NOMO-1 treated with dmso at 0.1 percent for 144 hours (cell line): ENCODE results near the gene WWTR1.

Experiments
- DNase-seq: peaks from one replicate; lab custom pipeline; 2025; ENCODE audit not compliant: unreplicated experiment; lab: John Stamatoyannopoulos, UW

WWTR1 gene

GRCh38 chr3:149474250-149474817, 183.5 kb downstream of the WWTR1 start, which contains the start of gene TM4SF4:
Gene TM4SF4, plus strand, starts transcription at chr3:149474697. Its CDS starts 181 bp downstream, at chr3:149474878.
- DNase-seq: no peak

- peak; percentile 76 for DNase-seq
These were observed 184.2 kb downstream of the WWTR1 start for GRCh38 chr3:149473357-149474249.

DNA sequence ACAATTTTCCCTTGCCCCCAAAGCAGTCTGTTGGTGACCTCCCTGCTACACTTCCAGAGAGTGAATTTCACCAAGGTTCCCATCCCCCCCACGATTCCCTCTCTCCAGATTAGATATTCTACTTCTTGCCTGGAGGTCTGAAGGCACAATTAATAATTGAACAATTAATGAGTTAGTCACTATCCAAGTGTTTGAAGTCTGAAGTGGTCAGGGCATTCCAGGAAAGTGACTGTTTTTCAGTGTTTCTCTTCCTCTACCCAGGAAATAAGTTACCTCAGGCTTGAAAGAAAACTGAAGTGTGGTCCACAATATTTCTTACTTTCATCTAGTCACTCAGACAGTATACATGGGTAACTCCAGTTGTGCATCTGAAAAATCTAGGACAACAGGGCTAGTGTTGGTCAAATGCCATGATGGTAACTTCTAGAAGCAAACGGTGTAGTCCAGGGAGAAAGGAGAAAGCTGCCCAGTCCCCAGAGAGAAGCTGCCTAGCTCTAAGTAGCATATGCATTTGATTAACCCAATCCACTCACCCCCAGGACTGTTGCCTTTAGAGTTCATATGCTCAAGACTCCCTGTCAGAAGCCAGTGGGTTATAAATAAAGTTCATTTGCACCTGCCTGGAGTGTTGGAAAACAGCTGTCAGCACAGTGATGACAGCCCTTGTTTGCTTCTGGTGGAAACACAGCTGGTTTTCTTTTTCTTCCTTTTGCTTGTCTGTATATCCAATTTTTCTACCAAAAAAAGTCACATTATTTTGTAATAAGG, 185.6 kb downstream of the WWTR1 start:
- DNase-seq: no peak

- no peak for DNase-seq
These were observed 187.4 kb downstream of the WWTR1 start for GRCh38 chr3:149470381-149470780.

DNA sequence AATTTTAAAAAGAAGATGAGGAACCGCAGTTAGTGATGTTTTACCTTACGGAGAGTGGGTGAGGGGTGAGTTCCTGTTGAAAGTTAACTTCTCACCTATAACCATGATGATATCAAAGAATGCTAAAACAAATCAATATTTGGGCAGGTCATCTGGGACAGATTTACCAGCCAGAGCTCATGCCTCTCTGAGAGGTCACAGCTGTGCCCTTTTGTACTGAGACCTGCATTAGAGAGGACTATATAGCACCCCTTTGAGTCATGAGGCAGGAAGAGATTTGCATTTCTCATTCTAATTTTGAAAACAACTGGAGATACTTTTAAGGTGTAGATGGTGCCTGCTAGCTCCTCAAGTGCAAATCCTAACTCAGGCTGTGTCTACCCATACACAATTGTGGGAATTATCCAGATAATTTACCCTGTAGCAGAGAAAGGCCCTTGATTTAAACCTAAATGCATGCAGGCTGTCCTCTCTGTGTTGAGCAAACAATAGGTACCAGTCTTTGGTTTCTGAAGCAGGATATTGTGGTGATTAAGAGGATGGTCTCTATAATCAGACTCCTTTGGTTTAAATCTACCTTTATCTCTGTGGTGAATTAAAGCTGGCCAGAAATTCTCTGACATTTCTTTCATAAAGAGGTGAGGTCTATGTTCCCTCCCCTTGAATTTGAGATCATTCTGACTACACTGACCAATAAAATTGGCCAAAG, 189.2 kb downstream of the WWTR1 start:
- no peak for DNase-seq
